DMS114 treated with DMSO at 0.1 percent for 48 hours (cell line): ENCODE results near the gene POLE4.

Experiments used
- DNase-seq: peaks from one replicate; lab custom pipeline; 2025; ENCODE audit not compliant: unreplicated experiment; lab: John Stamatoyannopoulos, UW

The POLE4 gene

GRCh38 chr2:74985978-74986609 is 27.7 kb downstream of the POLE4 start:
- DNase-seq = no peak

- DNase-seq = no peak
Measured at GRCh38 chr2:74991977-74992376, 33.5 kb downstream of the POLE4 start.

- DNase-seq = no peak
Measured at GRCh38 chr2:74999468-74999867, 41.0 kb downstream of the POLE4 start.

GRCh38 chr2:75002007-75002406 is 43.6 kb downstream of the POLE4 start:
- DNase-seq = no peak

- no peak for DNase-seq
Measured at GRCh38 chr2:75003276-75003675, 44.8 kb downstream of the POLE4 start.

- DNase-seq = no peak
Measured at GRCh38 chr2:75003773-75004172, 45.3 kb downstream of the POLE4 start.

- no peak for DNase-seq
Measured at GRCh38 chr2:75006041-75006440, 47.6 kb downstream of the POLE4 start.

- DNase-seq = no peak
Measured at GRCh38 chr2:75007061-75007460, 48.6 kb downstream of the POLE4 start.

- no peak for DNase-seq
Measured at GRCh38 chr2:75007819-75008218, 49.4 kb downstream of the POLE4 start.

GRCh38 chr2:75010571-75010970 is 52.1 kb downstream of the POLE4 start:
- no peak for DNase-seq

- DNase-seq = no peak
Measured at GRCh38 chr2:75012080-75012479, 53.6 kb downstream of the POLE4 start.

- no peak for DNase-seq
Measured at GRCh38 chr2:75018162-75018561, 59.7 kb downstream of the POLE4 start.
